Measurements from ENCODE around the gene HOXC5. TPM values are rescaled to one million over a fixed set of nuclear protein-coding genes. Genes with fewer than 3 reads are reported as not detected.

Gene HOXC5
- total and polyA plus RNA-seq, 2 donors (not counting 1 experiment from before 2014, with no cell fraction given) = not detected

- Mint-ChIP-seq H3K4me1 (peaks cover 49% of the 10 kb centered on the region), H3K9me3 (ENCODE audit: insufficient read depth) (no peaks in the 10 kb centered on the region), H3K27me3 (peaks cover 61% of the 10 kb centered on the region), H3K27ac (peak overlapping the region; percentile 95), H3K4me3 (peak overlapping the region; percentile 91)
- H3K79me2 ChIP-seq (ENCODE audit: control insufficient read depth, insufficient read depth, low read length) = no peaks in the 10 kb centered on the region
- H3K9ac ChIP-seq (ENCODE audit: low read length) = peak overlapping the region; percentile 72
- ChIA-PET CTCF (interaction anchor here (0.7 to 4.5 kb wide), 7 partner anchors 19 to 350 kb away, joined by 3 to 37 read pairs (median 5); partner anchors contain the start of gene HOXC5), POLR2A (interaction anchor here (0.5 to 1.2 kb wide), 2 partner anchors 137 to 370 kb away, joined by 3 to 7 read pairs; no protein-coding TSS in a partner anchor)
- H2AFZ ChIP-seq (ENCODE audit: insufficient read depth, low read depth, low read length, poor library complexity, severe bottlenecking) = no peak overlapping the region
- peaks cover 0 to 79% (median 55%) of the 10 kb centered on the region in 4 experiments for H3K27me3 ChIP-seq (replicated peaks in 1 of 4; ENCODE audit: control extremely low read depth in 1 of 4, control insufficient read depth in 3 of 4, insufficient read depth in 4 of 4, low read length in 3 of 4)
- ATAC-seq (ENCODE audit: low read depth) (no peak), DNase-seq (peak; percentile 47)
- no peaks in the 10 kb centered on the region for H3K36me3 ChIP-seq (replicated peaks in 1 of 2; ENCODE audit: control extremely low read depth in 1 of 2, control insufficient read depth in 1 of 2, extremely low read depth in 1 of 2, insufficient read depth in 2 of 2, low read length in 1 of 2)
- H3K9me3 ChIP-seq (ENCODE audit: control extremely low read depth in 1 of 3, control insufficient read depth in 2 of 3, insufficient read depth in 1 of 3, low read length in 2 of 3) = peaks cover 0 to 42% (median 2%) of the 10 kb centered on the region in 3 donors
- no peaks in the 10 kb centered on the region for H4K20me1 ChIP-seq (ENCODE audit: control insufficient read depth, insufficient read depth, low read length, poor library complexity, severe bottlenecking)
- H3K4me1 ChIP-seq (ENCODE audit: control insufficient read depth in 2 of 2, insufficient read depth in 2 of 2, low read length in 2 of 2) = peaks cover 42 to 50% of the 10 kb centered on the region in 2 donors
- H3K4me2 ChIP-seq (replicated peaks; ENCODE audit: low read depth, low read length, poor library complexity, severe bottlenecking) = peak overlapping the region; percentile 73
- no peak overlapping the region for H3K27ac ChIP-seq (ENCODE audit: low read length in 2 of 2)
- TF ChIP-seq CTCF (IDR thresholded peaks at IDR 0.05) (no peak), EZH2 (IDR thresholded peaks at IDR 0.05; ENCODE audit: borderline replicate concordance, insufficient read depth, low read depth, low read length, poor library complexity, severe bottlenecking) (no peak)
- intact Hi-C loops (cut with micrococcal nuclease) = loop anchor here (2.0 to 5.0 kb wide), 2 partner anchors 17 to 45 kb away; partner anchors contain the start of gene HOXC8
- 47% methylated on average over 8 of the region's 24 CpGs for WGBS (ENCODE audit: insufficient coverage)
- no peak overlapping the region for H3K4me3 ChIP-seq (ENCODE audit: control extremely low read depth in 1 of 5, extremely low read depth in 1 of 5, insufficient read depth in 1 of 5, low read depth in 2 of 5, low read length in 4 of 5)
These were observed 19.1 kb downstream of the HOXC5 start for GRCh38 chr12:54051874-54052437.
